ENCODE results near the gene ADPRHL1. TPM values are rescaled to one million over a fixed set of nuclear protein-coding genes. Genes with fewer than 3 reads are reported as not detected.
"Not testable (repeated sequence)": the region's sequence is repeated elsewhere in the genome, so short reads cannot be mapped to it uniquely, and the experiment has no call there.

ADPRHL1 gene
- total and polyA plus RNA-seq, 2 experiments from 2014 or later, result 1.0 to 1.1 TPM

DNA sequence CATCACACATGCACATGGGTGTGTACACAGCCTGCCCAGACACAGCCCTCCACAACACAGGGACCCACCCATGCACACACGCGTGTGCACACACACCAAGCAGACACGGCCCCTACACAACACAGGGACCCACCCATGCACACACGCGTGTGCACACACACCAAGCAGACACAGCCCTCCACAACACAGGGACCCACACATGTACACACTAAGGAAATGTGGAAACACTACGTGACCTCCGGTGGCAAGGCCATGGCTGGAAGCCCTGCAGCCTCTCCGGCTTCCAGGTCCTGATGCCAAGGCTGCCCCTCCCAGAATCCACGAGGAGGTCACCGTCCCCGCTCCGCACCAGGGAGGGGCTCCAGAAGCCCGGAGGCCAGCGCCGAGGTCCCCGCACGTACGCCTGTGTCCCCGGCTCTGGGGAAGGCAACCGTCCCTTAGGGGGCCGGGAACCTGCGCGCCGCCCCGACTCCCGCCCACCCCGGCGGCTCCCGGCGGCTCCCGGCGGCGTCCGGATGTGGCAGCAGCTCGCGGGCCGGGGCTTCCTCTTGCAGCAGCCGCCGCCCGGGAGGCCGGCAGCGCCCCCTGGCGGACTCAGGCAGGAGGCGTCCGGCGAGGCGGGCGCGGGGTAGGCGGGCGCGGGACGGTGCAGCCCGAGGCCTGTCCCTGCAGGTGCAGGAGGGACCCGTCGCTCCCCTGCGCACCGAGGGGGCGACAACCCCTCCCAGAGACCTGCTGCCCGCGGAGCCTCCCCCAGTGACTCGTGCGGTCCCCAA, 59.5 kb downstream of the ADPRHL1 start:
- no peaks in the 10 kb centered on the region for H4K20me1 ChIP-seq (ENCODE audit: insufficient read depth, poor library complexity, severe bottlenecking)
- no peak for TF ChIP-seq EZH2phosphoT487 (IDR thresholded peaks at IDR 0.05; ENCODE audit: low read depth, severe bottlenecking, unreplicated experiment)
- TF ChIP-seq, protein P1, sequence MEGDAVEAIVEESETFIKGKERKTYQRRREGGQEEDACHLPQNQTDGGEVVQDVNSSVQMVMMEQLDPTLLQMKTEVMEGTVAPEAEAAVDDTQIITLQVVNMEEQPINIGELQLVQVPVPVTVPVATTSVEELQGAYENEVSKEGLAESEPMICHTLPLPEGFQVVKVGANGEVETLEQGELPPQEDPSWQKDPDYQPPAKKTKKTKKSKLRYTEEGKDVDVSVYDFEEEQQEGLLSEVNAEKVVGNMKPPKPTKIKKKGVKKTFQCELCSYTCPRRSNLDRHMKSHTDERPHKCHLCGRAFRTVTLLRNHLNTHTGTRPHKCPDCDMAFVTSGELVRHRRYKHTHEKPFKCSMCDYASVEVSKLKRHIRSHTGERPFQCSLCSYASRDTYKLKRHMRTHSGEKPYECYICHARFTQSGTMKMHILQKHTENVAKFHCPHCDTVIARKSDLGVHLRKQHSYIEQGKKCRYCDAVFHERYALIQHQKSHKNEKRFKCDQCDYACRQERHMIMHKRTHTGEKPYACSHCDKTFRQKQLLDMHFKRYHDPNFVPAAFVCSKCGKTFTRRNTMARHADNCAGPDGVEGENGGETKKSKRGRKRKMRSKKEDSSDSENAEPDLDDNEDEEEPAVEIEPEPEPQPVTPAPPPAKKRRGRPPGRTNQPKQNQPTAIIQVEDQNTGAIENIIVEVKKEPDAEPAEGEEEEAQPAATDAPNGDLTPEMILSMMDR (IDR thresholded peaks at IDR 0.05; ENCODE audit: poor library complexity), result peak; percentile 70
- H3K27ac ChIP-seq, result peak overlapping the region; percentile 40
- no peaks in the 10 kb centered on the region for H3K79me2 ChIP-seq
- H3K27me3 ChIP-seq, result no peaks in the 10 kb centered on the region
- H3K36me3 ChIP-seq (replicated peaks; ENCODE audit: insufficient read depth, low read depth), result no peaks in the 10 kb centered on the region
- no peaks in the 10 kb centered on the region for H3K9me2 ChIP-seq (replicated peaks; ENCODE audit: insufficient read depth)
- WGBS (ENCODE audit: low lambda C conversion rate, missing lambda C conversion rate), result 10% methylated on average over 48 of the region's 63 CpGs
- H3K9me3 ChIP-seq (ENCODE audit: low read depth), result no peaks in the 10 kb centered on the region
- H2AFZ ChIP-seq, result peak overlapping the region; percentile 100
- H3K4me3 ChIP-seq, result peak overlapping the region; percentile 99
- DNase-seq (ENCODE audit: low spot score), result peak; percentile 92
- peak overlapping the region; percentile 96 for H3K4me2 ChIP-seq
- no peaks in the 10 kb centered on the region for H3K4me1 ChIP-seq (ENCODE audit: insufficient read depth)

- DNase-seq (ENCODE audit: low spot score), result no peak
- Histone ChIP-seq H3K36me3 (replicated peaks; ENCODE audit: insufficient read depth, low read depth) (no peaks in the 10 kb centered on the region), H3K27me3 (no peaks in the 10 kb centered on the region), H2AFZ (peak overlapping the region; percentile 100), H3K4me1 (ENCODE audit: insufficient read depth) (no peaks in the 10 kb centered on the region), H3K9me3 (ENCODE audit: low read depth) (no peaks in the 10 kb centered on the region), H3K9me2 (replicated peaks; ENCODE audit: insufficient read depth) (no peaks in the 10 kb centered on the region), H3K4me2 (peak overlapping the region; percentile 96), H3K27ac (no peak overlapping the region), H3K79me2 (no peaks in the 10 kb centered on the region), H3K4me3 (peak overlapping the region; percentile 99), H4K20me1 (ENCODE audit: insufficient read depth, poor library complexity, severe bottlenecking) (no peaks in the 10 kb centered on the region)
- WGBS (ENCODE audit: low lambda C conversion rate, missing lambda C conversion rate), result 97% methylated on average over 13 of the region's 13 CpGs
- TF ChIP-seq, protein P1 (IDR thresholded peaks at IDR 0.05; ENCODE audit: poor library complexity), result no peak
- TF ChIP-seq EZH2 (IDR thresholded peaks at IDR 0.05; ENCODE audit: borderline replicate concordance) (no peak), EZH2phosphoT487 (IDR thresholded peaks at IDR 0.05; ENCODE audit: low read depth, severe bottlenecking, unreplicated experiment) (no peak)
These were observed 60.1 kb downstream of the ADPRHL1 start for GRCh38 chr13:113393226-113393562.

DNA sequence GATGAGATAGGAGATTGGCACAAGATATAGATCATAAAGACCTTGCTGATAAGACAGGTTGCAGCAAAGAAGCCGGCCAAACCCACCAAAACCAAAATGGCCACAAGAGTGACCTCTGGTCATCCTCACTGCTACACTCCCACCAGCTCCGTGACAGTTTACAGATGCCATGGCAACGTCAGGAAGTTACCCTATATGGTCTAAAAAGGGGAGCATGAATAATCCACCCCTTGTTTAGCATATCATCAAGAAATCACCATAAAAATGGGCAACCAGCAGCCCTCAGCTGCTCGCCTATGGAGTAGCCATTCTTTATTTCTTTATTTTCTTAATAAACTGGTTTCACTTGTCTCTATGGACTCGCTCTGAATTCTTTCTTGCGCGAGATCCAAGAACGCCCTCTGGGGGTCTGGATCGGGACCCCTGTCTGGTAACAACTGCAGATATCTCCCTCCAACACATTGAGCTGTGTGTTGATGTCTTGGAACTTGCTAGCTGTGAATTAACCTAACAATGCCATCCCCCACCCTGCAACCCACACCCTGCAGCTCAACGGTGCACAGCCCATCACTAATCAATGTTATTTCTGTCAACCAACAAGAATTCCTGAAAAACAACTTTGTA, 62.3 kb downstream of the ADPRHL1 start:
- no peak for DNase-seq (ENCODE audit: low spot score)
- no peak for TF ChIP-seq EZH2 (IDR thresholded peaks at IDR 0.05; ENCODE audit: borderline replicate concordance)
- TF ChIP-seq, protein P1 (IDR thresholded peaks at IDR 0.05; ENCODE audit: poor library complexity), result no peak
- TF ChIP-seq EZH2phosphoT487 (IDR thresholded peaks at IDR 0.05; ENCODE audit: low read depth, severe bottlenecking, unreplicated experiment), result no peak
- WGBS (ENCODE audit: low lambda C conversion rate, missing lambda C conversion rate), result 53% methylated on average over 10 of the region's 10 CpGs

DNA sequence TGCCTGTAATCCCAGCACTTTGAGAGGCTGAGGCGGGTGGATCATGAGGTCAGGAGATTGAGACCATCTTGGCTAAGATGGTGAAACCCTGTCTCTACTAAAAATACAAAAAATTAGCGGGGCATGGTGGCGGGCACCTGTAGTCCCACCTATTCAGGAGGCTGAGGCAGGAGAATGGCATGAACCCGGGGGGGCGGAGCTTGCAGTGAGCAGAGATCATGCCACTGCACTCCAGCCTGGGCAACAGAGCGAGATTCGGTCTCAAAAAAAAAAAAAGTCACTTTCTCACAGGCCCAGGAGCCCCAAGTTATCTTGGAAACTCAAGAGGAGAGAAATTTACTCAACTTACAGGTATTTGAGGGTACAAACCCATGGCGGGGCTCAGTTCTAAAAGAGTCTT, 63.7 kb downstream of the ADPRHL1 start:
- not testable (repeated sequence) for H3K9me3 ChIP-seq (ENCODE audit: low read depth); H3K27ac ChIP-seq; H4K20me1 ChIP-seq (ENCODE audit: insufficient read depth, poor library complexity, severe bottlenecking); H3K79me2 ChIP-seq; H2AFZ ChIP-seq; H3K36me3 ChIP-seq (replicated peaks; ENCODE audit: insufficient read depth, low read depth); H3K9me2 ChIP-seq (replicated peaks; ENCODE audit: insufficient read depth); H3K4me3 ChIP-seq; H3K4me2 ChIP-seq; H3K4me1 ChIP-seq (ENCODE audit: insufficient read depth); DNase-seq (ENCODE audit: low spot score); H3K27me3 ChIP-seq
- WGBS (ENCODE audit: low lambda C conversion rate, missing lambda C conversion rate), result 98% methylated on average over 7 of the region's 8 CpGs

More for the DNA sequence above, 62.3 kb downstream of the ADPRHL1 start:
- Histone ChIP-seq H3K4me2 (no peak overlapping the region), H3K9me3 (ENCODE audit: low read depth) (no peaks in the 10 kb centered on the region), H3K4me1 (ENCODE audit: insufficient read depth) (no peaks in the 10 kb centered on the region), H3K4me3 (no peak overlapping the region), H3K27ac (no peak overlapping the region), H3K9me2 (replicated peaks; ENCODE audit: insufficient read depth) (no peaks in the 10 kb centered on the region), H4K20me1 (ENCODE audit: insufficient read depth, poor library complexity, severe bottlenecking) (no peaks in the 10 kb centered on the region), H2AFZ (no peak overlapping the region), H3K27me3 (no peaks in the 10 kb centered on the region), H3K36me3 (replicated peaks; ENCODE audit: insufficient read depth, low read depth) (no peaks in the 10 kb centered on the region), H3K79me2 (no peaks in the 10 kb centered on the region)
